WTC11 (cell line): ENCODE measurements around the gene TCF7L2. TPM values are rescaled to one million over a fixed set of nuclear protein-coding genes. Genes with fewer than 3 reads are reported as not detected.

Experiments used
- ATAC-seq: fragments of 200-7000 bp; cut with Tn5 transposase; 2 replicates; pipeline ENCODE4 v1.10.0; 2021; ENCODE audit warnings: mild to moderate bottlenecking, moderate library complexity
- CTCF ChIA-PET: fragments of 300-600 bp; sonication (Branson Sonifier 250); formaldehyde crosslinking; loops from one replicate; lab custom pipeline; 2021; ENCODE audit warnings: antibody characterized with exemption; lab: Charles Lee
- POLR2A ChIA-PET: fragments of 350-600 bp; sonication (Branson Sonifier 250); formaldehyde crosslinking; loops from one replicate; lab custom pipeline; 2021; ENCODE audit warnings: antibody characterized with exemption; lab: Charles Lee
- DNase-seq: peaks from one replicate; pipeline ENCODE4 v3.0.0; 2021; ENCODE audit warnings: low spot score
- H3K27ac Mint-ChIP-seq: 2 replicates; pipeline ENCODE4 v1.8.0; 2021; ENCODE audit warnings: mixed read lengths
- H3K27me3 Mint-ChIP-seq: 2 replicates; pipeline ENCODE4 v1.8.0; 2021; ENCODE audit warnings: low read depth, mild to moderate bottlenecking, moderate library complexity, mixed read lengths
- H3K36me3 Mint-ChIP-seq: 2 replicates; pipeline ENCODE4 v1.8.0; 2021; ENCODE audit warnings: mixed read lengths
- H3K4me1 Mint-ChIP-seq: 2 replicates; pipeline ENCODE4 v1.8.0; 2022; ENCODE audit warnings: mixed read lengths
- H3K4me3 Mint-ChIP-seq: 2 replicates; pipeline ENCODE4 v1.8.0; 2021; ENCODE audit warnings: mild to moderate bottlenecking, moderate library complexity, mixed read lengths
- H3K9me3 Mint-ChIP-seq: 2 replicates; pipeline ENCODE4 v1.8.0; 2021; ENCODE audit warnings: mixed read lengths
- ATF1 ChIP-seq: sonication (generic); formaldehyde crosslinking; IDR thresholded peaks from 2 replicates; pipeline ENCODE4 v1.8.1; 2023; ENCODE audit warnings: mild to moderate bottlenecking, moderate library complexity, missing genetic modification reagents
- CBFB ChIP-seq: sonication (generic); formaldehyde crosslinking; IDR thresholded peaks from 2 replicates; pipeline ENCODE4 v1.8.1; 2022; ENCODE audit warnings: mild to moderate bottlenecking, low read depth, missing genetic modification reagents
- E2F4 ChIP-seq: sonication (generic); formaldehyde crosslinking; IDR thresholded peaks from 2 replicates; pipeline ENCODE4 v1.8.1; 2022; ENCODE audit warnings: low read depth, mild to moderate bottlenecking, moderate library complexity, missing genetic modification reagents, borderline replicate concordance
- FOXP1 ChIP-seq: sonication (generic); formaldehyde crosslinking; IDR thresholded peaks from 2 replicates; pipeline ENCODE4 v1.8.0; 2022; ENCODE audit warnings: missing genetic modification reagents, mild to moderate bottlenecking, moderate library complexity, borderline replicate concordance
- GTF2I ChIP-seq: fragments of 250-450 bp; sonication (Bioruptor Pico); conservative IDR thresholded peaks from 2 replicates; pipeline ENCODE4 v1.4.0; 2021; ENCODE audit warnings: mild to moderate bottlenecking
- HMGXB4 ChIP-seq: sonication (generic); formaldehyde crosslinking; IDR thresholded peaks from 2 replicates; pipeline ENCODE4 v1.8.1; 2023; ENCODE audit warnings: mild to moderate bottlenecking, moderate library complexity, missing genetic modification reagents
- JAZF1 ChIP-seq: fragments of 250-450 bp; sonication (Bioruptor Pico); IDR thresholded peaks from 2 replicates; pipeline ENCODE4 v1.9.0; 2021; ENCODE audit warnings: moderate library complexity, mild to moderate bottlenecking, inconsistent platforms
- OVOL2 ChIP-seq: fragments of 250-450 bp; sonication (Bioruptor Pico); IDR thresholded peaks from 2 replicates; pipeline ENCODE4 v1.9.0; 2021; ENCODE audit warnings: mild to moderate bottlenecking, borderline replicate concordance
- PRDM15 ChIP-seq: sonication (generic); formaldehyde crosslinking; IDR thresholded peaks from 2 replicates; pipeline ENCODE4 v1.8.0; 2022; ENCODE audit warnings: missing genetic modification reagents
- RELA ChIP-seq: sonication (generic); formaldehyde crosslinking; IDR thresholded peaks from 2 replicates; pipeline ENCODE4 v1.8.1; 2022; ENCODE audit warnings: missing genetic modification reagents, mild to moderate bottlenecking, borderline replicate concordance
- SP1 ChIP-seq: sonication (generic); formaldehyde crosslinking; conservative IDR thresholded peaks from 2 replicates; pipeline ENCODE4 v1.8.1; 2022; ENCODE audit warnings: missing genetic modification reagents
- TP53 ChIP-seq: sonication (generic); formaldehyde crosslinking; IDR thresholded peaks from 2 replicates; pipeline ENCODE4 v1.8.1; 2023; ENCODE audit warnings: mild to moderate bottlenecking, missing genetic modification reagents
- USF2 ChIP-seq: sonication (generic); formaldehyde crosslinking; IDR thresholded peaks from 2 replicates; pipeline ENCODE4 v1.8.1; 2023; ENCODE audit warnings: mild to moderate bottlenecking, missing genetic modification reagents, moderate library complexity
- ZBTB21 ChIP-seq: sonication (generic); formaldehyde crosslinking; IDR thresholded peaks from 2 replicates; pipeline ENCODE4 v1.8.1; 2023; ENCODE audit warnings: mild to moderate bottlenecking, missing genetic modification reagents, borderline replicate concordance
- ZNF138 ChIP-seq: sonication (generic); formaldehyde crosslinking; conservative IDR thresholded peaks from 2 replicates; pipeline ENCODE4 v1.8.1; 2022; ENCODE audit warnings: mild to moderate bottlenecking, moderate library complexity, missing genetic modification reagents
- ZNF263 ChIP-seq: sonication (generic); formaldehyde crosslinking; IDR thresholded peaks from 2 replicates; pipeline ENCODE4 v1.8.1; 2022; ENCODE audit warnings: low read depth, mild to moderate bottlenecking, moderate library complexity, missing genetic modification reagents
- ZNF281 ChIP-seq: sonication (generic); formaldehyde crosslinking; IDR thresholded peaks from 2 replicates; pipeline ENCODE4 v1.8.0; 2023; ENCODE audit warnings: mild to moderate bottlenecking, missing genetic modification reagents
- ZNF396 ChIP-seq: fragments of 250-450 bp; sonication (Bioruptor Pico); IDR thresholded peaks from 2 replicates; pipeline ENCODE4 v1.8.0; 2021; ENCODE audit warnings: mild to moderate bottlenecking, moderate library complexity, borderline replicate concordance
- ZNF423 ChIP-seq: fragments of 250-450 bp; sonication (Bioruptor Pico); IDR thresholded peaks from 2 replicates; pipeline ENCODE4 v2.1.2; 2022; ENCODE audit warnings: mild to moderate bottlenecking, moderate library complexity
- ZNF512 ChIP-seq: sonication (generic); formaldehyde crosslinking; IDR thresholded peaks from 2 replicates; pipeline ENCODE4 v1.8.1; 2022; ENCODE audit warnings: missing genetic modification reagents, borderline replicate concordance
- ZNF671 ChIP-seq: fragments of 250-450 bp; sonication (Bioruptor Pico); IDR thresholded peaks from 2 replicates; pipeline ENCODE4 v1.8.0; 2021; ENCODE audit warnings: mild to moderate bottlenecking
- total RNA-seq: library from RNA; stranded (reverse); gene quantifications from 3 replicates; pipeline ENCODE4 v1.2.3, GENCODE V29; 2021
- TF ChIP-seq, protein P1 (sequence below): sonication (generic); formaldehyde crosslinking; conservative IDR thresholded peaks from 2 replicates; pipeline ENCODE4 v1.8.1; 2023; ENCODE audit warnings: mild to moderate bottlenecking, low read depth, missing genetic modification reagents, moderate library complexity

TCF7L2 gene
- total RNA-seq, 1 experiment from 2014 or later: 44.5 TPM

DNA sequence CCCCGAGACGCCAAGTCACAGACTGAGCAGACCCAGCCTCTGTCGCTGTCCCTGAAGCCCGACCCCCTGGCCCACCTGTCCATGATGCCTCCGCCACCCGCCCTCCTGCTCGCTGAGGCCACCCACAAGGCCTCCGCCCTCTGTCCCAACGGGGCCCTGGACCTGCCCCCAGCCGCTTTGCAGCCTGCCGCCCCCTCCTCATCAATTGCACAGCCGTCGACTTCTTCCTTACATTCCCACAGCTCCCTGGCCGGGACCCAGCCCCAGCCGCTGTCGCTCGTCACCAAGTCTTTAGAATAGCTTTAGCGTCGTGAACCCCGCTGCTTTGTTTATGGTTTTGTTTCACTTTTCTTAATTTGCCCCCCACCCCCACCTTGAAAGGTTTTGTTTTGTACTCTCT is 215.6 kb downstream of the TCF7L2 start:
- Mint-ChIP-seq H3K4me3 (no peak overlapping the region; the same call in 1 of the 2 replicates), H3K9me3 (no peaks in the 10 kb centered on the region), H3K27me3 (no peaks in the 10 kb centered on the region), H3K4me1 (peaks cover 85% of the 10 kb centered on the region), H3K36me3 (peaks cover 11% of the 10 kb centered on the region), H3K27ac (peak overlapping the region; percentile 60; the same call in 1 of the 2 replicates)
- ChIA-PET CTCF (interaction anchor here (0.6 to 2.4 kb wide), 8 partner anchors 10 to 219 kb away, joined by 3 to 9 read pairs (median 4); no protein-coding TSS in a partner anchor), POLR2A (interaction anchor here (0.7 kb wide), 1 partner anchor 23 kb away, joined by 3 read pairs; no protein-coding TSS in a partner anchor)
- TF ChIP-seq CBFB (no peak), ZBTB21 (CRISPR knock-in tag) (no peak), USF2 (CRISPR knock-in tag) (no peak), JAZF1 (CRISPR knock-in tag) (no peak), ZNF423 (no peak), GTF2I (CRISPR knock-in tag) (no peak), ZNF671 (no peak), ZNF396 (CRISPR knock-in tag) (no peak), ZNF138 (CRISPR knock-in tag) (no peak), ATF1 (no peak), ZNF263 (CRISPR knock-in tag) (no peak), PRDM15 (CRISPR knock-in tag) (no peak), ZNF512 (no peak), ZNF281 (CRISPR knock-in tag) (no peak), E2F4 (CRISPR knock-in tag) (no peak)
- DNase-seq (peak; percentile 42), ATAC-seq (peak; percentile 38)

DNA sequence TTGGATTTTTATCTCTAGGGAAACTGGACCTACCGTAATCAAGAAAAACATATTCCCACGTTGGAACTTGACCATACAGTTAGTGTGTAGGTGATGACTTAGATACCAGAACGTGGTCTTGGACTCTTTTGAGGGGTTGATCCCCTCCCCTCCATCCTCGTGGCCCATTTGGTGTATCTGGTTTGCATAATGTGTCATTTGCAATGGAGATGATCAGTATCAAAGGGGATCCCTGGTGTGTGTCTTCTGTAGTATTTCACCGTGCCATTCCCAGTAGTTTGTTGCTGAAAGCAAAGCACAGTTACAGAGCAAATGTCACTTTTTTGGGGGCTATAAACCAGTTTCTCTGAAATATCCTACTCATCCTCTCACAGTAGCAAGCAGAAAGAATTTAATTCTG is 217.7 kb downstream of the TCF7L2 start:
- ChIA-PET CTCF (no interaction called here), POLR2A (no interaction called here)
- Mint-ChIP-seq H3K4me3 (no peak overlapping the region), H3K36me3 (no peaks in the 10 kb centered on the region), H3K9me3 (no peaks in the 10 kb centered on the region), H3K27me3 (no peaks in the 10 kb centered on the region), H3K4me1 (peaks cover 72% of the 10 kb centered on the region), H3K27ac (peak overlapping the region; percentile 46; the same call in 1 of the 2 replicates)
- ATAC-seq: no peak
- DNase-seq: no peak
- TF ChIP-seq FOXP1 (CRISPR knock-in tag) (no peak), HMGXB4 (no peak), RELA (CRISPR knock-in tag) (no peak), SP1 (CRISPR knock-in tag) (no peak), OVOL2 (no peak), TP53 (CRISPR knock-in tag) (no peak)
- TF ChIP-seq, protein P1, sequence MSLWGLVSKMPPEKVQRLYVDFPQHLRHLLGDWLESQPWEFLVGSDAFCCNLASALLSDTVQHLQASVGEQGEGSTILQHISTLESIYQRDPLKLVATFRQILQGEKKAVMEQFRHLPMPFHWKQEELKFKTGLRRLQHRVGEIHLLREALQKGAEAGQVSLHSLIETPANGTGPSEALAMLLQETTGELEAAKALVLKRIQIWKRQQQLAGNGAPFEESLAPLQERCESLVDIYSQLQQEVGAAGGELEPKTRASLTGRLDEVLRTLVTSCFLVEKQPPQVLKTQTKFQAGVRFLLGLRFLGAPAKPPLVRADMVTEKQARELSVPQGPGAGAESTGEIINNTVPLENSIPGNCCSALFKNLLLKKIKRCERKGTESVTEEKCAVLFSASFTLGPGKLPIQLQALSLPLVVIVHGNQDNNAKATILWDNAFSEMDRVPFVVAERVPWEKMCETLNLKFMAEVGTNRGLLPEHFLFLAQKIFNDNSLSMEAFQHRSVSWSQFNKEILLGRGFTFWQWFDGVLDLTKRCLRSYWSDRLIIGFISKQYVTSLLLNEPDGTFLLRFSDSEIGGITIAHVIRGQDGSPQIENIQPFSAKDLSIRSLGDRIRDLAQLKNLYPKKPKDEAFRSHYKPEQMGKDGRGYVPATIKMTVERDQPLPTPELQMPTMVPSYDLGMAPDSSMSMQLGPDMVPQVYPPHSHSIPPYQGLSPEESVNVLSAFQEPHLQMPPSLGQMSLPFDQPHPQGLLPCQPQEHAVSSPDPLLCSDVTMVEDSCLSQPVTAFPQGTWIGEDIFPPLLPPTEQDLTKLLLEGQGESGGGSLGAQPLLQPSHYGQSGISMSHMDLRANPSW (CRISPR knock-in tag): no peak
